8988T (cell line): ENCODE data around the gene GAGE13.
"Not testable (repeated sequence)": the region's sequence is repeated elsewhere in the genome, so short reads cannot be mapped to it uniquely, and the experiment has no call there.

ENCODE experiments used
- DNase-seq: peaks from one replicate; pipeline ENCODE4 v3.0.0; 2011

GAGE13 gene

DNA sequence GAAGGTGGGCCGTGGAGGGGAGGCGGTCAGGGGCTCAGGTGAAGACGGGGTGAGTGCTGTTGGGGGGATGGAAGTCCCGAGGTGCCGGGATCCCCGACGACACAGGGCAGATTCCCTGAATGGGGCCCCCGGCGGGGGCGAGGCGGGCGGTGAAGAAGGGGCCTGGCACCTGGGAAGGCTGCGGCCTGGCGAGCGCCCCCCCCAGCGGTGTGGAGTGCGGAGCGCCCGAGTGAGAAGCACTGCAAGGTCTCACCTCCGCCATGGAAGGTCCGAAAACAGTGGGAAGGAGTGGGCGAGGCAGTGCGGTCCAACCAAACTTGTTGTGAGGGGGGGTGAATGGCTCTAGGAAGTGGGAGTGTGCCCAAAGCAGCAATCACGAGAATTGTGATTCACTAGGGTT lies 10.1 kb downstream of the GAGE13 start:
- DNase-seq: not testable (repeated sequence)

DNA sequence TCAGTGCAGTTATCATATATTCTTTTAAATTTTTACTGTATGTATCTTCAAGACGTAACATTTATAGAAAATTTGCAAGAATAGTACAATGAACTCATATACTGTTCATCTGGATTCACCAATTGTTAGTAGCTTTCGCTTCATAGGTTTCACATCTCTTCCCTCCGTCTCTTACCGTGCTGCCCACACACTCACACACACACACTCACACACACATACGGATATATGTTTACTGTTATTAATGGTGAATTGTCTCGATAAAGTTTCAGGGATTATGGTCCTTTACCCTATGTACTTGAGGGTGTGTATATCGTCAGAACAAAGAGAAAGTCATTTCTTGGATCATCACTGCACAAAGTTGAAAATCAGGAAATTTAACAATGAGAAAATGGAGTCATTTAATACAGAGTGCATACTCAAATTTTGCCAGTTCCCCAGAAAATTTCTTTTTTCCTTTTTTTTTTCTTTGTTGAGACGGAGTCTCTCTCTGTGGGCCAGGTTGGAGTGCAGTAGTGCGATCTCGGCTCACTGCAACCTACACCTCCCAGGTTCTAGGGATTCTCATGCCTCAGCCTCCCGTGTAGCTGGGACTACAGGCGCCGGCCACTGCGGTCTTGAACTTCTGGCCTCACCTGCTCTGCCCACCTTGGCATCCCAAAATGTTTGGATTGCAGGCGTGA lies 13.3 kb downstream of the GAGE13 start:
- not testable (repeated sequence) for DNase-seq

DNA sequence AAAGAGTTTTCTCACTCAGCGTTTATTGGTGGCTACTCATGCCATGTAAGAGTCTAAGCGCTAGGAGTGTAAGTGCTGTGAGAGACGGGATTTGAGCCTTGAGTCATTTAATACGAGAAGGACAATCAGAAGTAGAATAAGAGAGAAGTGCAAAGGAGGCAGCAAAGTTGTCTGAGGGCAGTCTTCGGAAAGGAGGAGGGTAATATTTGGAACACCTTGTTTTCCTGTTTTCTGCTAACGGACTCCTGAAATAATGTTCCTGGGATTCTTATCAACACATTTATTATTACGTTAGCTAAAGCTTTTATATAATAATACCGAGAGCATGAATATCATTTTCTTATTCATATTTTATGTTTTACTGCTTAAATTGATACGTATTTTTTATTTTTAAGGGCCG lies 14.0 kb downstream of the GAGE13 start:
- not testable (repeated sequence) for DNase-seq

DNA sequence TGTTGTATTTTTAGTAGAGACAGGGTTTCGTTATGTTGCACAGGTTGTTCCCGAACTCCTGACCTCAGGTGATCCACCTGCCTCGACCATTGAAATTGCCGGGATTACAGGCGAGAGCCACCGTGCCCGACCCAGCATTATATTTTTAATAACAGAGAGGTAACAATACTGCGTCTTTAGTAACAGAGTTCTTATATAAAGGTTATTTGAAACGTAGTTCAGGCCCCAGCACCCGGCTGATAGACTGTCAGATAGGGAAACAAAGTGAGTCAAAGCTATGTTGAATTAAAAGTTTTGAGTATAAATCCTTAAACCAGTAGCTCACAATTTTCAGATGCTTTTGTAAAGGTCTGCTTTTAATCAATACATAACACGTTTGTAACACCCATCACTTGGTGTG lies 14.8 kb downstream of the GAGE13 start:
- DNase-seq: not testable (repeated sequence)
